Thymus (tissue), 11 donors: ENCODE data around the gene PDK1. TPM values are rescaled to one million over a fixed set of nuclear protein-coding genes. Genes with fewer than 3 reads are reported as not detected.

Experiments used
- DNase-seq, 9 donors: peaks; one replicate each; pipeline ENCODE4 v3.0.0-alpha.2; 2013; ENCODE audit warnings: low spot score in 9 of 9, low read depth in 6 of 9, missing footprints in 1 of 9
- H3K27ac ChIP-seq, 2 donors: one replicate each; pipeline ENCODE4 v1.5.1; 2013; ENCODE audit warnings: control low read depth in 1 of 2, low read depth in 1 of 2, low read length in 1 of 2, mild to moderate bottlenecking in 1 of 2, moderate library complexity in 1 of 2
- H3K27me3 ChIP-seq, 2 donors: one replicate each; pipeline ENCODE4 v1.5.1; 2013; ENCODE audit warnings: low read length in 1 of 2; ENCODE audit not compliant: control insufficient read depth in 2 of 2, insufficient read depth in 1 of 2
- H3K36me3 ChIP-seq, 2 donors: one replicate each; pipeline ENCODE4 v1.5.1; 2013; ENCODE audit warnings: low read length in 1 of 2, mild to moderate bottlenecking in 1 of 2, moderate library complexity in 1 of 2; ENCODE audit not compliant: control insufficient read depth in 2 of 2, insufficient read depth in 2 of 2
- H3K4me1 ChIP-seq, 2 donors: one replicate each; pipeline ENCODE4 v1.5.1; 2013; ENCODE audit warnings: low read length in 2 of 2; ENCODE audit not compliant: control insufficient read depth in 2 of 2, insufficient read depth in 2 of 2
- H3K4me3 ChIP-seq, 2 donors: one replicate each; pipeline ENCODE4 v1.5.1; 2013; ENCODE audit warnings: low read length in 2 of 2, control low read depth in 1 of 2, mild to moderate bottlenecking in 1 of 2
- H3K9me3 ChIP-seq, 2 donors: one replicate each; pipeline ENCODE4 v1.5.1; 2013; ENCODE audit warnings: low read length in 1 of 2, mild to moderate bottlenecking in 1 of 2; ENCODE audit not compliant: control insufficient read depth in 2 of 2, insufficient read depth in 1 of 2
- WGBS: extraction: QIAGEN DNeasy Blood & Tissue Kit; methylation state at CpG from one replicate; pipeline ENCODE4 v1.1.7; 2013; 5-methylcytosine and 5-hydroxymethylcytosine counted together
- polyA plus RNA-seq: library from polyadenylated mRNA; stranded (reverse); fragments of 200-250 nt; gene quantifications from one replicate; pipeline ENCODE4 v1.2.3, GENCODE V29; 2013
- total RNA-seq: library from RNA; stranded (reverse); fragments of 120-200 nt; gene quantifications from one replicate; pipeline ENCODE4 v1.2.4, GENCODE V29; 2013
- donor health status: healthy.

Gene PDK1
- total and polyA plus RNA-seq, 2 donors = 7.2 to 27.4 TPM

GRCh38 chr2:172556284-172557033 lies 569 bp downstream of the PDK1 start:
- H3K4me3 ChIP-seq = peak overlapping the region; percentile 73 to 98
- peak in 8 of 9 donors; percentile 37 to 80 (median 58) for DNase-seq
- H3K27ac ChIP-seq = peak overlapping the region; percentile 67 to 90
- H3K27me3 ChIP-seq = peaks cover 0 to 7% of the 10 kb centered on the region in 2 donors
- peaks cover 6 to 12% of the 10 kb centered on the region in 2 donors for H3K4me1 ChIP-seq
- WGBS = 1% methylated on average over 52 of the region's 52 CpGs
- peaks cover 0 to 8% of the 10 kb centered on the region in 2 donors for H3K36me3 ChIP-seq
- no peaks in the 10 kb centered on the region for H3K9me3 ChIP-seq

- H3K9me3 ChIP-seq = no peaks in the 10 kb centered on the region
- H3K4me1 ChIP-seq = peaks cover 6 to 12% of the 10 kb centered on the region in 2 donors
- no peak overlapping the region for H3K27ac ChIP-seq
- H3K4me3 ChIP-seq = no peak overlapping the region
- DNase-seq = no peak
- peaks cover 0 to 5% of the 10 kb centered on the region in 2 donors for H3K27me3 ChIP-seq
- H3K36me3 ChIP-seq = peaks cover 4 to 14% of the 10 kb centered on the region in 2 donors
- 96% methylated on average over 5 of the region's 5 CpGs for WGBS
Measured at GRCh38 chr2:172558372-172558771, 2.5 kb downstream of the PDK1 start.

- WGBS = 98% methylated on average over 2 of the region's 2 CpGs
- Histone ChIP-seq H3K27ac (no peak overlapping the region), H3K36me3 (peaks cover 4 to 15% of the 10 kb centered on the region in 2 donors), H3K4me3 (no peak overlapping the region), H3K9me3 (no peaks in the 10 kb centered on the region), H3K27me3 (no peaks in the 10 kb centered on the region), H3K4me1 (peaks cover 6 to 7% of the 10 kb centered on the region in 2 donors)
- no peak for DNase-seq
Measured at GRCh38 chr2:172560721-172561120, 4.8 kb downstream of the PDK1 start.

- WGBS = 94% methylated on average over 4 of the region's 4 CpGs
- Histone ChIP-seq H3K9me3 (no peaks in the 10 kb centered on the region), H3K4me1 (peaks cover 6 to 7% of the 10 kb centered on the region in 2 donors), H3K36me3 (peaks cover 4 to 16% of the 10 kb centered on the region in 2 donors), H3K27me3 (no peaks in the 10 kb centered on the region), H3K4me3 (no peak overlapping the region), H3K27ac (no peak overlapping the region)
- DNase-seq = no peak
Measured at GRCh38 chr2:172561270-172561669, 5.4 kb downstream of the PDK1 start.

GRCh38 chr2:172562298-172562697 lies 6.4 kb downstream of the PDK1 start:
- WGBS = 99% methylated on average over 1 of the region's 1 CpG
- H3K36me3 ChIP-seq = peaks cover 4 to 18% of the 10 kb centered on the region in 2 donors
- H3K4me3 ChIP-seq = no peak overlapping the region
- H3K27me3 ChIP-seq = no peaks in the 10 kb centered on the region
- no peaks in the 10 kb centered on the region for H3K9me3 ChIP-seq
- H3K27ac ChIP-seq = no peak overlapping the region
- peaks cover 0 to 2% of the 10 kb centered on the region in 2 donors for H3K4me1 ChIP-seq
- DNase-seq = no peak

GRCh38 chr2:172564376-172564775 lies 8.5 kb downstream of the PDK1 start:
- no peak overlapping the region for H3K4me3 ChIP-seq
- peaks cover 4 to 20% of the 10 kb centered on the region in 2 donors for H3K36me3 ChIP-seq
- H3K27ac ChIP-seq = no peak overlapping the region
- no peak for DNase-seq
- no peaks in the 10 kb centered on the region for H3K27me3 ChIP-seq
- H3K9me3 ChIP-seq = no peaks in the 10 kb centered on the region
- 94% methylated on average over 5 of the region's 5 CpGs for WGBS
- H3K4me1 ChIP-seq = no peaks in the 10 kb centered on the region

GRCh38 chr2:172571245-172571644 lies 15.4 kb downstream of the PDK1 start:
- Histone ChIP-seq H3K9me3 (peaks cover 0 to 8% of the 10 kb centered on the region in 2 donors), H3K4me3 (no peak overlapping the region), H3K27me3 (no peaks in the 10 kb centered on the region), H3K27ac (no peak overlapping the region), H3K4me1 (no peaks in the 10 kb centered on the region), H3K36me3 (peaks cover 10 to 30% of the 10 kb centered on the region in 2 donors)
- no peak for DNase-seq

GRCh38 chr2:172572981-172573380 lies 17.1 kb downstream of the PDK1 start:
- no peak for DNase-seq
- H3K9me3 ChIP-seq = peaks cover 0 to 8% of the 10 kb centered on the region in 2 donors
- no peaks in the 10 kb centered on the region for H3K4me1 ChIP-seq
- no peaks in the 10 kb centered on the region for H3K27me3 ChIP-seq
- no peak overlapping the region for H3K27ac ChIP-seq
- H3K36me3 ChIP-seq = peaks cover 10 to 26% of the 10 kb centered on the region in 2 donors
- 84% methylated on average over 2 of the region's 2 CpGs for WGBS
- H3K4me3 ChIP-seq = no peak overlapping the region

- 94% methylated on average over 1 of the region's 1 CpG for WGBS
- peaks cover 10 to 29% of the 10 kb centered on the region in 2 donors for H3K36me3 ChIP-seq
- no peak overlapping the region for H3K4me3 ChIP-seq
- H3K9me3 ChIP-seq = peaks cover 0 to 8% of the 10 kb centered on the region in 2 donors
- no peaks in the 10 kb centered on the region for H3K27me3 ChIP-seq
- no peak overlapping the region for H3K27ac ChIP-seq
- H3K4me1 ChIP-seq = no peaks in the 10 kb centered on the region
- DNase-seq = no peak
Measured at GRCh38 chr2:172574965-172575364, 19.1 kb downstream of the PDK1 start.
